Adrenal gland (tissue), 12 donors: Measurements from ENCODE around the gene ABCB6. TPM values are rescaled to one million over a fixed set of nuclear protein-coding genes. Genes with fewer than 3 reads are reported as not detected.

Experiments
- DNase-seq, 7 donors: peaks; one replicate each; pipeline ENCODE4 v3.0.0-alpha.2; 2019 to 2020
- H3K27ac ChIP-seq, 5 donors: fragments of 200-600 bp; sonication (generic) in 4 of 5; 1 replicate in 3 of 5; 2 replicates in 2 of 5; pipeline versions ENCODE4 v1.5.1 to v1.8.0; 2016 to 2020; ENCODE audit warnings: mild to moderate bottlenecking in 1 of 5
- H3K27me3 ChIP-seq: fragments of 200-600 bp; 2 replicates; pipeline ENCODE4 v1.8.0; 2021
- H3K36me3 ChIP-seq, 2 donors: fragments of 200-600 bp; replicated peaks in 1 of 2; 1 replicate in 1 of 2; 2 replicates in 1 of 2; pipeline versions ENCODE4 v1.5.1 to v1.8.0; 2018 to 2022
- H3K4me1 ChIP-seq, 2 donors: fragments of 200-600 bp; replicated peaks in 1 of 2; 1 replicate in 1 of 2; 2 replicates in 1 of 2; pipeline versions ENCODE4 v1.5.1 to v1.8.0; 2018 to 2021
- H3K4me3 ChIP-seq, 4 donors: fragments of 200-600 bp; sonication (generic) in 3 of 4; one replicate each; pipeline ENCODE4 v1.5.1; 2016 to 2018
- H3K9me3 ChIP-seq, 3 donors: fragments of 200-600 bp; sonication (generic) in 1 of 3; replicated peaks in 1 of 3; 1 replicate in 2 of 3; 2 replicates in 1 of 3; pipeline versions ENCODE4 v1.5.1 to v1.8.0; 2016 to 2021
- POLR2A ChIP-seq, 2 donors: fragments of 450-650 bp; IDR thresholded peaks; one replicate each; pipeline ENCODE4 v1.6.1; 2017; ENCODE audit warnings: antibody characterized with exemption in 2 of 2, mild to moderate bottlenecking in 2 of 2, moderate library complexity in 1 of 2
- WGBS, 4 donors: extraction: QIAGEN DNeasy Blood & Tissue Kit in 2 of 4; methylation state at CpG; one replicate each; pipeline versions ENCODE4 v1.1.5 to v1.1.7; 2013 to 2017; 5-methylcytosine and 5-hydroxymethylcytosine counted together
- intact Hi-C, 2 donors: fragments of 100-400 bp; cut with DNase I; formaldehyde crosslinking; loops; one replicate each; pipeline versions ENCODE4 v1.14.1 to v1.15.0; 2022 to 2023
- polyA plus RNA-seq, 3 donors: library from polyadenylated mRNA; stranded (reverse); fragments of 200-250 nt in 2 of 3; fragments of 350-450 nt in 1 of 3; fragmentation: Illumina TruSeq in 1 of 3; extraction: RNeasy Lipid Tissue Mini Kit (QIAGEN cat#74804) in 1 of 3; gene quantifications; one replicate each; pipeline ENCODE4 v1.2.3, GENCODE V29; 2013 to 2014
- total RNA-seq, 9 donors: library from RNA; depleted of rRNA in 4 of 9; stranded (reverse); fragments of >200 nt in 4 of 9; fragments of 120-200 nt in 1 of 9; fragmentation: NEBNext Ultra II Directional in 1 of 9; extraction: Animal tissue kit (Norgen Biotek cat#: 25700) in 1 of 9; gene quantifications; one replicate each; pipeline versions ENCODE4 v1.1.0 to v1.2.4, GENCODE V29; 2013 to 2023
- TF ChIP-seq, protein P1 (sequence below), 6 experiments: fragments of 450-650 bp in 4 of 6; fragments of 200-600 bp in 2 of 6; sonication (generic) in 1 of 6; IDR thresholded peaks; 1 replicate in 5 of 6; 2 replicates in 1 of 6; pipeline versions ENCODE4 v1.5.1 to v1.8.0; 2016 to 2021; ENCODE audit warnings: antibody characterized with exemption in 6 of 6, mild to moderate bottlenecking in 2 of 6, moderate library complexity in 1 of 6
- donor health status: healthy with polysubstance abuse.
- donor health status: Bipolar disorder and iron deficiency.
- donor health status: DM: yes; HTN: yes; CAD: no.
- donor health status: DM: no; HTN: no; CAD: no.
- donor health status: DM: no; HTN: no; CAD: no.
- donor health status: DM: yes; HTN: yes; CAD: no.

ABCB6 gene
- total and polyA plus RNA-seq, 12 donors = 10.1 to 85.1 (median 27.9) TPM

DNA sequence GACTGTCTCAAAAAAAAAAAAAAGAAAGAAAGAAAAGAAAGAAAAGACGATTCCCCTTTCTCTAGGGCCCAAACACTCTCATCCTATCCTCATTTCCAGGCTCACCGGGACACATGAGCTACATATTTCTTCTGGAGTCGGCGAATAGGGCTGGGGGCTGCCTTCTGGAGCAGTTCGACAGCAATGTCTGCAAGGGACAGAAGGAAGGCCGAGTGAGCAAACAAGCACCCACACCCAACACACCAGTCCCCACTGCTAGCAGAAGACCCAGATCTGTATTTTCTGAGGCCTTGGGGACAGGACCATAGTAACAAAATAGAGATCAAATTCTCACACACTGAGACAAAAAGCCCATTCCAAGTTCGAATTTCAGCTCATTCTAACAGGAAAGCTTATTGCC, 43.3 kb downstream of the ABCB6 start:
- H3K27me3 ChIP-seq = no peaks in the 10 kb centered on the region
- TF ChIP-seq POLR2A (IDR thresholded peaks at IDR 0.05) = no peak
- TF ChIP-seq, protein P1, sequence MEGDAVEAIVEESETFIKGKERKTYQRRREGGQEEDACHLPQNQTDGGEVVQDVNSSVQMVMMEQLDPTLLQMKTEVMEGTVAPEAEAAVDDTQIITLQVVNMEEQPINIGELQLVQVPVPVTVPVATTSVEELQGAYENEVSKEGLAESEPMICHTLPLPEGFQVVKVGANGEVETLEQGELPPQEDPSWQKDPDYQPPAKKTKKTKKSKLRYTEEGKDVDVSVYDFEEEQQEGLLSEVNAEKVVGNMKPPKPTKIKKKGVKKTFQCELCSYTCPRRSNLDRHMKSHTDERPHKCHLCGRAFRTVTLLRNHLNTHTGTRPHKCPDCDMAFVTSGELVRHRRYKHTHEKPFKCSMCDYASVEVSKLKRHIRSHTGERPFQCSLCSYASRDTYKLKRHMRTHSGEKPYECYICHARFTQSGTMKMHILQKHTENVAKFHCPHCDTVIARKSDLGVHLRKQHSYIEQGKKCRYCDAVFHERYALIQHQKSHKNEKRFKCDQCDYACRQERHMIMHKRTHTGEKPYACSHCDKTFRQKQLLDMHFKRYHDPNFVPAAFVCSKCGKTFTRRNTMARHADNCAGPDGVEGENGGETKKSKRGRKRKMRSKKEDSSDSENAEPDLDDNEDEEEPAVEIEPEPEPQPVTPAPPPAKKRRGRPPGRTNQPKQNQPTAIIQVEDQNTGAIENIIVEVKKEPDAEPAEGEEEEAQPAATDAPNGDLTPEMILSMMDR (IDR thresholded peaks at IDR 0.05) = no peak
- peak overlapping the region in 4 of 5 donors; percentile 97 to 100 (median 99) for H3K27ac ChIP-seq
- H3K4me1 ChIP-seq = peaks cover 20 to 32% of the 10 kb centered on the region in 2 donors
- no peaks in the 10 kb centered on the region for H3K9me3 ChIP-seq
- WGBS, 4 donors = 67 to 80% (median 71%) methylated on average over 6 to 7 of the region's 7 CpGs
- intact Hi-C loops = no loop called here
- no peak for DNase-seq
- peaks cover 0 to 43% of the 10 kb centered on the region in 2 donors for H3K36me3 ChIP-seq
- peak overlapping the region in 2 of 4 donors; percentile 79 to 100 for H3K4me3 ChIP-seq

DNA sequence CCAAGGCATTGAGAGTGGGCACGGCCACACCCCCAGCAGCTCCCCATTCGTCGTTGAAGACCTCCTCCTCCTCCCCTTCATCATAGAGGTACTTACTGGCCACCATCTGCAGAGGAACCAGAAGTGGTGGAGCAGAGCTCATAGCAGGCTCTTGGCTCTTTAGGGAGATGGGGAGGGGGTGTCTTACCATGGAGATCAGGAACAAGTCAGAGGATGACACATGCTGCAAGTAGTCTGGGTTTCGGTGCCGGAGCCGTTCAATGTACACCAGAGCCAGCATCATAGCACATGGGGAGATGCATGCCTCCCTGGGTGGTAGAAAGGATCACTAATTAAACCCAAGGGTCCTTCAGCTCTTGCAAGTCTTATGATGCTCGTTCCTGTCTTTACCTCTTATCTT, 44.0 kb downstream of the ABCB6 start:
- Histone ChIP-seq H3K27me3 (no peaks in the 10 kb centered on the region), H3K9me3 (no peaks in the 10 kb centered on the region), H3K27ac (peak overlapping the region in 1 of 5 donors; percentile 16), H3K4me3 (no peak overlapping the region), H3K4me1 (peaks cover 20 to 32% of the 10 kb centered on the region in 2 donors), H3K36me3 (peaks cover 0 to 37% of the 10 kb centered on the region in 2 donors)
- intact Hi-C loops = loop anchor here in 1 of 2 donors (5.0 kb wide), 1 partner anchor 38 kb away; no protein-coding TSS in a partner anchor
- TF ChIP-seq, protein P1 (IDR thresholded peaks at IDR 0.05) = no peak
- TF ChIP-seq POLR2A (IDR thresholded peaks at IDR 0.05) = no peak
- whole genome bisulfite sequencing, 4 donors = 83 to 86% (median 84%) methylated on average over 7 of the region's 7 CpGs
- DNase-seq = no peak

DNA sequence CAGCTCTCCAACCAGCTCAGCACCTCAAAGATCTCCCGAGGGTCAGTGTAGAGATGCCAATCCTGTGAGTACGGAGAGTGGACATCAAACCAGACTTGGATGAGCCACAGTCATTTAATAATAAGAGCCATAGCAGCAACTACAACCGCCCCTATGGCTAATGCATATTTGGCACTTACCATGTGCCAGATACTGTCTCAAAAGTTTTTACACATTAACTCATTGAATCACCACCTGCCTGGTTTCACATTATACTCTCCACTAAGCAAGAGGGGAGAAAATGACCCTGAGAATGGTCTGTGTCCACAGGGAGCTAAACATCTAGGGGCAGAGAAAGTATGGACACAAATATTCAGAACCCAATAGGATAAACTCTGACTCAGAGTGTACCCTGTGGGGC, 44.6 kb downstream of the ABCB6 start:
- no peak for DNase-seq
- H3K27ac ChIP-seq = no peak overlapping the region
- intact Hi-C loops = loop anchor here in 1 of 2 donors (5.0 kb wide), 1 partner anchor 38 kb away; no protein-coding TSS in a partner anchor
- no peaks in the 10 kb centered on the region for H3K27me3 ChIP-seq
- H3K4me3 ChIP-seq = no peak overlapping the region
- WGBS, 4 donors = 82 to 96% (median 89%) methylated on average over 3 of the region's 3 CpGs
- peaks cover 20 to 26% of the 10 kb centered on the region in 2 donors for H3K4me1 ChIP-seq
- H3K9me3 ChIP-seq = no peaks in the 10 kb centered on the region
- H3K36me3 ChIP-seq = peaks cover 0 to 37% of the 10 kb centered on the region in 2 donors
- TF ChIP-seq, protein P1 (IDR thresholded peaks at IDR 0.05) = no peak
- no peak for TF ChIP-seq POLR2A (IDR thresholded peaks at IDR 0.05)

DNA sequence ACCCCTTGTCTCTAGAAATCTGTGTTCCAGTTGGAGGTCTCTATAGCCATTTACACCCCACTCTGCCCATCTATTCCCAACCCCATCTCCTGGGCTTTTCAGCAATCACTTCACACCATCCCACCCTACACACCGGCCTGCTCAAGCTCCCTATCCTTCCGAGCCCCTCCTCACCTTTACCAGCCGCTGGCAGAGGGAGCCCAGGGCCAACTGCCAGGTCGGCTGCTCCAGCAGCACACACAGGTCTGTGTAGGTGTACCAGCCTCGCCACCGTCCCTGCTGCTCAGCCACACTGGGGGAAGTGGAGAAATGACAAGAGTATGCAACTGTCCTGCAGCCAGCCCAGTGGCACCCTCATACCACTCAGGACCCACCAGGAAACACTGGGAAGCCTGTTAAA, 45.6 kb downstream of the ABCB6 start:
- 94 to 95% (median 94%) methylated on average over 6 of the region's 6 CpGs for WGBS, 4 donors
- Histone ChIP-seq H3K9me3 (no peaks in the 10 kb centered on the region), H3K36me3 (peaks cover 0 to 37% of the 10 kb centered on the region in 2 donors), H3K27ac (peak overlapping the region in 1 of 5 donors; percentile 75), H3K27me3 (no peaks in the 10 kb centered on the region), H3K4me1 (peaks cover 15 to 22% of the 10 kb centered on the region in 2 donors), H3K4me3 (no peak overlapping the region)
- no peak for TF ChIP-seq POLR2A (IDR thresholded peaks at IDR 0.05)
- no peak for DNase-seq
- intact Hi-C loops = loop anchor here in 1 of 2 donors (5.0 kb wide), 1 partner anchor 39 kb away; no protein-coding TSS in a partner anchor
